K562 (cell line): Measurements from ENCODE around the gene PCOLCE2. TPM values are rescaled to one million over a fixed set of nuclear protein-coding genes. Genes with fewer than 3 reads are reported as not detected.

ENCODE experiments used
- ATAC-seq: fragments of 200-7000 bp; cut with Tn5 transposase; 3 replicates; pipeline ENCODE4 v1.9.1; 2020; ENCODE audit warnings: moderate library complexity
- BruUV-seq: library from RNA; stranded (reverse); fragments of 400-500 nt; replicated peaks from 2 replicates; lab custom pipeline; 2021; lab: Mats Ljungman, UMichigan
- CTCF ChIA-PET: fragments of 300-600 bp; formaldehyde crosslinking; extraction: SDS; loops from one replicate; lab custom pipeline; 2021; ENCODE audit warnings: low intra/inter-chr PET ratio; lab: Yijun Ruan, JAX
- POLR2A ChIA-PET: fragments of 300-600, 350-650 bp; sonication (Branson Sonifier 250); formaldehyde crosslinking; extraction: SDS; loops from one replicate; lab custom pipeline; 2021; ENCODE audit warnings: antibody characterized with exemption, inconsistent platforms; lab: Yijun Ruan, JAX
- DNase-seq, 4 experiments: peaks; one replicate each; pipeline versions ENCODE4 v3.0.0 to v3.0.0-alpha.2; 2011 to 2018; ENCODE audit warnings: low spot score in 3 of 4, mixed read lengths in 3 of 4; ENCODE audit errors: extremely low read depth in 1 of 4
- FAIRE-seq: peaks from 2 replicates; lab custom pipeline; 2011; peaks lifted over from hg19 to GRCh38; lab: Jason Lieb, UNC
- H2AFZ ChIP-seq: 2 replicates; pipeline ENCODE4 v1.6.0; 2011; ENCODE audit warnings: low read depth, low read length, control low read depth, inconsistent platforms
- H3K27ac ChIP-seq: fragments of 200-600 bp; 3 replicates; pipeline ENCODE4 v1.8.0; 2011; ENCODE audit warnings: low read depth, mild to moderate bottlenecking, control low read depth, inconsistent platforms, low read length, moderate library complexity, mixed read lengths; ENCODE audit errors: extremely low read depth
- H3K27me3 ChIP-seq, 2 experiments: fragments of 300-600 bp in 1 of 2; 2 replicates in 1 of 2; 3 replicates in 1 of 2; pipeline versions ENCODE4 v1.6.0 to v1.8.0; 2011; ENCODE audit warnings: inconsistent platforms in 2 of 2, low read length in 2 of 2, mild to moderate bottlenecking in 1 of 2, mixed read lengths in 1 of 2, moderate library complexity in 1 of 2; ENCODE audit not compliant: control insufficient read depth in 2 of 2, insufficient read depth in 2 of 2
- H3K36me3 ChIP-seq: fragments of 300-600 bp; 3 replicates; pipeline ENCODE4 v1.8.0; 2011; ENCODE audit warnings: mild to moderate bottlenecking, low read length, inconsistent platforms; ENCODE audit not compliant: control insufficient read depth, insufficient read depth
- H3K4me1 ChIP-seq, 2 experiments: fragments of 200-600 bp in 1 of 2; replicated peaks in 1 of 2; 2 replicates in 1 of 2; 3 replicates in 1 of 2; pipeline versions ENCODE4 v1.5.1 to v1.8.0; 2011; ENCODE audit warnings: inconsistent platforms in 2 of 2, low read length in 2 of 2, mild to moderate bottlenecking in 1 of 2, mixed read lengths in 1 of 2, moderate library complexity in 1 of 2; ENCODE audit not compliant: control insufficient read depth in 2 of 2, insufficient read depth in 2 of 2
- H3K4me2 ChIP-seq: 2 replicates; pipeline ENCODE4 v1.6.1; 2011; ENCODE audit warnings: low read length, control low read depth, inconsistent platforms, mixed read lengths; ENCODE audit not compliant: insufficient read depth
- H3K4me3 ChIP-seq: fragments of 200-600 bp; sonication (generic), shearing (Covaris generic); 2 replicates; pipeline ENCODE4 v1.5.1; 2016; ENCODE audit warnings: control low read depth, inconsistent platforms
- H3K79me2 ChIP-seq: fragments of 200-600 bp; 3 replicates; pipeline ENCODE4 v1.8.0; 2011; ENCODE audit warnings: low read length, inconsistent platforms; ENCODE audit not compliant: control insufficient read depth, insufficient read depth
- H3K9ac ChIP-seq, 2 experiments: 2 replicates each; pipeline versions ENCODE4 v1.6.0 to v1.6.1; 2011; ENCODE audit warnings: low read depth in 2 of 2, low read length in 2 of 2, control low read depth in 1 of 2, inconsistent platforms in 1 of 2, mild to moderate bottlenecking in 1 of 2, mixed read lengths in 1 of 2; ENCODE audit not compliant: insufficient read depth in 1 of 2
- H3K9me1 ChIP-seq: one replicate; pipeline ENCODE4 v1.6.0; 2011; ENCODE audit warnings: inconsistent platforms, mild to moderate bottlenecking, low read length, moderate library complexity; ENCODE audit not compliant: control insufficient read depth, insufficient read depth
- H3K9me3 ChIP-seq: replicated peaks from 2 replicates; pipeline ENCODE4 v1.5.1; 2011; ENCODE audit warnings: low read depth, low read length, inconsistent platforms; ENCODE audit not compliant: control insufficient read depth, insufficient read depth
- H4K20me1 ChIP-seq: replicated peaks from 2 replicates; pipeline ENCODE4 v1.6.1; 2011; ENCODE audit warnings: low read length, inconsistent platforms, mixed read lengths; ENCODE audit not compliant: control insufficient read depth, insufficient read depth
- FUS ChIP-seq: fragments of 200-400 bp; formaldehyde crosslinking; optimal IDR thresholded peaks from 2 replicates; pipeline ENCODE3; 2017; ENCODE audit warnings: low read depth, low read length
- HMBOX1 ChIP-seq: sonication (generic); IDR thresholded peaks from 2 replicates; pipeline ENCODE4 v1.6.1; 2016
- ILK ChIP-seq: fragments of 450-650 bp; IDR thresholded peaks from 2 replicates; pipeline ENCODE4 v1.6.1; 2016; ENCODE audit warnings: missing genetic modification characterization, low read depth, mild to moderate bottlenecking, missing compliant biosample characterization, moderate library complexity, borderline replicate concordance
- MEF2A ChIP-seq: IDR thresholded peaks from 2 replicates; pipeline ENCODE4 v1.6.1; 2011; ENCODE audit warnings: low read depth, mild to moderate bottlenecking, low read length, moderate library complexity; ENCODE audit not compliant: control insufficient read depth
- SP1 ChIP-seq: sonication (generic); formaldehyde crosslinking; IDR thresholded peaks from 2 replicates; pipeline ENCODE4 v1.8.1; 2022; ENCODE audit warnings: mild to moderate bottlenecking, missing genetic modification reagents
- ZNF143 ChIP-seq: sonication (generic); formaldehyde crosslinking; IDR thresholded peaks from 2 replicates; pipeline ENCODE4 v1.9.0; 2022; ENCODE audit warnings: mild to moderate bottlenecking, missing genetic modification reagents
- WGBS: fragments of 100-300 bp; shearing (Covaris generic); methylation state at CpG from one replicate; pipeline ENCODE4 v1.1.6; 2016; ENCODE audit warnings: low coverage, mixed read lengths; ENCODE audit not compliant: insufficient coverage; ENCODE audit errors: missing lambda C conversion rate; 5-methylcytosine and 5-hydroxymethylcytosine counted together
- in situ Hi-C: fragments of 300-500 bp; cut with MboI; formaldehyde crosslinking; loops from 4 replicates; pipeline ENCODE4 v1.15.0; 2018; ENCODE audit warnings: inconsistent platforms, mixed read lengths
- intact Hi-C: fragments of 100-400 bp; cut with micrococcal nuclease; formaldehyde crosslinking; loops from 2 replicates; pipeline ENCODE4 v1.14.2; 2022
- polyA plus RNA-seq, 8 experiments: library from polyadenylated mRNA; depleted of rRNA in 4 of 8; stranded (reverse) in 5 of 8; unstranded in 3 of 8; fragments of >200 nt; fragmentation: Nextera tagmentation in 2 of 8; fragmentation: Illumina TruSeq in 1 of 8; extraction: Ambion mirVana in 2 of 8; extraction: Trizol in 1 of 8; gene quantifications; 2 replicates each; pipeline versions ENCODE4 v1.2.1 to v1.2.3, GENCODE V29; 2011 to 2014; ENCODE audit warnings: inconsistent platforms in 1 of 8, missing spikeins in 1 of 8
- total RNA-seq, 7 experiments: library from RNA; depleted of rRNA in 6 of 7; stranded (reverse); fragments of >200 nt in 6 of 7; fragmentation: Illumina TruSeq in 2 of 7; extraction: Trizol in 2 of 7; gene quantifications; 2 replicates each; pipeline versions ENCODE4 v1.2.1 to v1.2.3, GENCODE V29; 2011 to 2021; ENCODE audit warnings: low replicate concordance in 1 of 7

PCOLCE2 gene
- total and polyA plus RNA-seq, 9 of the 15 experiments (the other 6 are each of a cell fraction or from before 2014, with no cell fraction given) = 0.18 to 1.2 (median 0.65) TPM

GRCh38 chr3:142926368-142926944 is 37.6 kb upstream of the PCOLCE2 start:
- Histone ChIP-seq H3K27me3 (no peaks in the 10 kb centered on the region), H3K9ac (no peak overlapping the region), H3K27ac (no peak overlapping the region), H3K36me3 (no peaks in the 10 kb centered on the region), H3K4me3 (no peak overlapping the region), H3K79me2 (no peaks in the 10 kb centered on the region)
- POLR2A ChIA-PET = interaction anchor here (0.5 to 0.8 kb wide), 2 partner anchors 55 to 116 kb away, joined by 3 to 4 read pairs; no protein-coding TSS in a partner anchor
- in situ Hi-C loops = no loop called here
- no peak for DNase-seq
- TF ChIP-seq SP1 (CRISPR knock-in tag) (no peak), MEF2A (no peak), FUS (no peak), HMBOX1 (no peak), ILK (no peak), ZNF143 (CRISPR knock-in tag) (no peak)
- TF ChIP-seq, all 486 proteins: peak for 0
- no TSS peak for BruUV-seq
- Histone ChIP-seq H3K4me2 (no peak overlapping the region), H2AFZ (no peak overlapping the region), H3K9me3 (peaks cover 2% of the 10 kb centered on the region; the same call in 1 of the 2 replicates), H3K9me1 (no peaks in the 10 kb centered on the region), H4K20me1 (no peaks in the 10 kb centered on the region), H3K4me1 (peaks cover 0 to 14% of the 10 kb centered on the region in 2 experiments; a peak in 4 of 5 replicates)
- intact Hi-C loops = no loop called here
- no peak for FAIRE-seq
- ATAC-seq = no peak
- WGBS = 59% methylated on average over 3 of the region's 3 CpGs
- CTCF ChIA-PET = no interaction called here
